Activated T-cell treated with anti-CD3 and anti-CD28 coated beads for 4 hours (primary cell): Measurements from ENCODE around the gene SH3RF3.

Experiments used
- DNase-seq: peaks from one replicate; pipeline ENCODE4 v3.0.0-alpha.2; 2020

The SH3RF3 gene

GRCh38 chr2:109295070-109295780 lies 166.2 kb downstream of the SH3RF3 start:
- no peak for DNase-seq

- DNase-seq, result no peak
Observed at GRCh38 chr2:109295781-109296117, 166.7 kb downstream of the SH3RF3 start.

- no peak for DNase-seq
Observed at GRCh38 chr2:109297566-109298490, 168.8 kb downstream of the SH3RF3 start.

GRCh38 chr2:109298851-109299250 lies 169.8 kb downstream of the SH3RF3 start:
- DNase-seq, result no peak

GRCh38 chr2:109299536-109299935 lies 170.5 kb downstream of the SH3RF3 start:
- no peak for DNase-seq

GRCh38 chr2:109300582-109300981 lies 171.6 kb downstream of the SH3RF3 start:
- no peak for DNase-seq

GRCh38 chr2:109301746-109302145 lies 172.7 kb downstream of the SH3RF3 start:
- no peak for DNase-seq

GRCh38 chr2:109302319-109302718 lies 173.3 kb downstream of the SH3RF3 start:
- DNase-seq, result no peak

GRCh38 chr2:109304242-109304641 lies 175.2 kb downstream of the SH3RF3 start:
- DNase-seq, result no peak

- no peak for DNase-seq
Observed at GRCh38 chr2:109304731-109305470, 175.9 kb downstream of the SH3RF3 start.

- no peak for DNase-seq
Observed at GRCh38 chr2:109305490-109306167, 176.6 kb downstream of the SH3RF3 start.

- no peak for DNase-seq
Observed at GRCh38 chr2:109306190-109306589, 177.2 kb downstream of the SH3RF3 start.

- DNase-seq, result no peak
Observed at GRCh38 chr2:109311771-109312170, 182.8 kb downstream of the SH3RF3 start.

GRCh38 chr2:109312902-109313301 lies 183.9 kb downstream of the SH3RF3 start:
- DNase-seq, result no peak

- DNase-seq, result no peak
Observed at GRCh38 chr2:109313343-109313742, 184.3 kb downstream of the SH3RF3 start.

GRCh38 chr2:109316091-109316490 lies 187.1 kb downstream of the SH3RF3 start:
- no peak for DNase-seq

- DNase-seq, result no peak
Observed at GRCh38 chr2:109317471-109318095, 188.6 kb downstream of the SH3RF3 start.

- DNase-seq, result no peak
Observed at GRCh38 chr2:109318150-109318948, 189.3 kb downstream of the SH3RF3 start.

GRCh38 chr2:109318949-109319342 lies 189.9 kb downstream of the SH3RF3 start:
- no peak for DNase-seq

GRCh38 chr2:109320195-109320922 lies 191.4 kb downstream of the SH3RF3 start:
- DNase-seq, result no peak

- no peak for DNase-seq
Observed at GRCh38 chr2:109321570-109321969, 192.6 kb downstream of the SH3RF3 start.
